ENCODE measurements around the gene SHC2. TPM values are rescaled to one million over a fixed set of nuclear protein-coding genes. Genes with fewer than 3 reads are reported as not detected.

SHC2 gene
- total and polyA plus RNA-seq, 2 of the 13 experiments (the other 11 are each of a cell fraction or from before 2014, with no cell fraction given) = 9.0 to 18.3 TPM

DNA sequence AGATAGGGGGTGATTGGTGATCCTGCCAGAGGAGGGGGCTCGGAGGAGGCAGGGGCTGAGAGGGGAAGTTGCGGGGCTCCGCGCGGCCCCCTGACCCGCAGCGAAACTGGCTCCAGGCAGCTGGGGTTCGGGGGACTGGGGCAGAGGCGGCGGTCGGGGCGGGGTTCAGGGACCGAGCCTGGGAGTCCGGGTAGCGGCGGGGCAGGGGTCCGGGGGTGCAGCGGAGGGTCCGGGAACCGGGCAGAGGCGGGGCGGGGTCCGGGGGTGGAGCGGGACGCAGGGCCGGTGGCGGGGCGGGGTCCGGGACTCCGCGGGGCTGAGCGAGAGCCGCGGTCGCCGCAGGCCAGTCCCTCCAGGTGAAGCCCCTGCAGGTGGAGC lies 36.6 kb upstream of the SHC2 start (continued):
- TF ChIP-seq, protein P1, sequence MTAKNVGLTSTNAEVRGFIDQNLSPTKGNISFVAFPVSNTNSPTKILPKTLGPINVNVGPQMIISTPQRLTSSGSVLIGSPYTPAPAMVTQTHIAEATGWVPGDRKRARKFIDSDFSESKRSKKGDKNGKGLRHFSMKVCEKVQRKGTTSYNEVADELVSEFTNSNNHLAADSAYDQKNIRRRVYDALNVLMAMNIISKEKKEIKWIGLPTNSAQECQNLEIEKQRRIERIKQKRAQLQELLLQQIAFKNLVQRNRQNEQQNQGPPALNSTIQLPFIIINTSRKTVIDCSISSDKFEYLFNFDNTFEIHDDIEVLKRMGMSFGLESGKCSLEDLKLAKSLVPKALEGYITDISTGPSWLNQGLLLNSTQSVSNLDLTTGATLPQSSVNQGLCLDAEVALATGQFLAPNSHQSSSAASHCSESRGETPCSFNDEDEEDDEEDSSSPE (CRISPR knock-in tag; IDR thresholded peaks at IDR 0.05) = no peak
- no peak for TF ChIP-seq ZNF329 (CRISPR knock-in tag; IDR thresholded peaks at IDR 0.05; ENCODE audit: low read depth)

DNA sequence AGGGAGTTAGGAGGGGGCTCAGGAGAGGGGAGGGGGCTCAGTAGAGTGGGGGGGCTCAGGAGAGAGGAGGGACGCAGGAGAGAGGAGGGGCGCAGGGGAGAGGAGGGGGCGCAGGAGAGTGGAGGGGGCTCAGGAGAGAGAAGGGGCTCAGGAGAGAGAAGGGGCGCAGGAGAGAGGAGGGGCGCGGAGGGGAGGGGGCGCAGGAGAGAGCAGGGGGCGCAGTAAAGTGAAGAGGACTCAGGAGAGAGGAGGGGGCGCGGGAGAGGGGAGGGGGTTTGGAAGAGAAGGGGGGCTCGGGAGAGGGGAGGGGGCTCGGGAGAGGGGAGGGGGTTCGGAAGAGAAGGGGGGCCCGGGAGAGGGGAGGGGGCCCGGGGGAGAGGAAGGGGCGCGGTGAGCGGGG lies 36.2 kb upstream of the SHC2 start:
- H3K9ac ChIP-seq (ENCODE audit: insufficient read depth, low read depth, low read length) = no peak overlapping the region
- FAIRE-seq = no peak
- peaks cover 0 to 4% of the 10 kb centered on the region in 2 experiments; a peak in 2 of 5 replicates for H3K27me3 ChIP-seq (ENCODE audit: control insufficient read depth in 1 of 2, insufficient read depth in 2 of 2, low read length in 2 of 2)
- no TSS peak for BruUV-seq (replicated peaks)
- no peak for ATAC-seq
- no peaks in the 10 kb centered on the region for H3K9me3 ChIP-seq (ENCODE audit: low read length)
- no peaks in the 10 kb centered on the region for H3K36me3 ChIP-seq (replicated peaks in 1 of 2; ENCODE audit: control insufficient read depth in 1 of 2, insufficient read depth in 2 of 2, low read length in 2 of 2)
- DNase-seq (ENCODE audit: low spot score) = no peak
- H3K4me3 ChIP-seq (replicated peaks in 1 of 3; ENCODE audit: insufficient read depth in 1 of 3, low read depth in 2 of 3, low read length in 3 of 3) = no peak overlapping the region
- 38% methylated on average over 18 of the region's 18 CpGs for WGBS (ENCODE audit: low lambda C conversion rate)
- intact Hi-C loops (cut with micrococcal nuclease; ENCODE audit: unreplicated experiment) (no loop called here), in situ Hi-C loops (cut with HindIII; ENCODE audit: extremely low pct_ligation_motif_present, low pct_unique_long_range_greater_than_20kb) (no loop called here)
- POLR2A ChIA-PET = no interaction called here
- H3K4me2 ChIP-seq (ENCODE audit: low read depth, low read length) = no peak overlapping the region
- CTCF ChIA-PET (ENCODE audit: low intra/inter-chr PET ratio, low total read pairs) = no interaction called here
- peaks cover 43% of the 10 kb centered on the region for H3K4me1 ChIP-seq (ENCODE audit: insufficient read depth, low read length)
- H3K27ac ChIP-seq (ENCODE audit: extremely low read length, insufficient read depth, low read length) = no peak overlapping the region
- H2AFZ ChIP-seq (ENCODE audit: low read length) = no peak overlapping the region
- H3K79me2 ChIP-seq (ENCODE audit: insufficient read depth, low read length) = no peaks in the 10 kb centered on the region
- H4K20me1 ChIP-seq (ENCODE audit: insufficient read depth, low read length) = no peaks in the 10 kb centered on the region
- no peak for TF ChIP-seq ZNF552 (CRISPR knock-in tag; IDR thresholded peaks at IDR 0.05; ENCODE audit: borderline replicate concordance)
- TF ChIP-seq, protein P2, sequence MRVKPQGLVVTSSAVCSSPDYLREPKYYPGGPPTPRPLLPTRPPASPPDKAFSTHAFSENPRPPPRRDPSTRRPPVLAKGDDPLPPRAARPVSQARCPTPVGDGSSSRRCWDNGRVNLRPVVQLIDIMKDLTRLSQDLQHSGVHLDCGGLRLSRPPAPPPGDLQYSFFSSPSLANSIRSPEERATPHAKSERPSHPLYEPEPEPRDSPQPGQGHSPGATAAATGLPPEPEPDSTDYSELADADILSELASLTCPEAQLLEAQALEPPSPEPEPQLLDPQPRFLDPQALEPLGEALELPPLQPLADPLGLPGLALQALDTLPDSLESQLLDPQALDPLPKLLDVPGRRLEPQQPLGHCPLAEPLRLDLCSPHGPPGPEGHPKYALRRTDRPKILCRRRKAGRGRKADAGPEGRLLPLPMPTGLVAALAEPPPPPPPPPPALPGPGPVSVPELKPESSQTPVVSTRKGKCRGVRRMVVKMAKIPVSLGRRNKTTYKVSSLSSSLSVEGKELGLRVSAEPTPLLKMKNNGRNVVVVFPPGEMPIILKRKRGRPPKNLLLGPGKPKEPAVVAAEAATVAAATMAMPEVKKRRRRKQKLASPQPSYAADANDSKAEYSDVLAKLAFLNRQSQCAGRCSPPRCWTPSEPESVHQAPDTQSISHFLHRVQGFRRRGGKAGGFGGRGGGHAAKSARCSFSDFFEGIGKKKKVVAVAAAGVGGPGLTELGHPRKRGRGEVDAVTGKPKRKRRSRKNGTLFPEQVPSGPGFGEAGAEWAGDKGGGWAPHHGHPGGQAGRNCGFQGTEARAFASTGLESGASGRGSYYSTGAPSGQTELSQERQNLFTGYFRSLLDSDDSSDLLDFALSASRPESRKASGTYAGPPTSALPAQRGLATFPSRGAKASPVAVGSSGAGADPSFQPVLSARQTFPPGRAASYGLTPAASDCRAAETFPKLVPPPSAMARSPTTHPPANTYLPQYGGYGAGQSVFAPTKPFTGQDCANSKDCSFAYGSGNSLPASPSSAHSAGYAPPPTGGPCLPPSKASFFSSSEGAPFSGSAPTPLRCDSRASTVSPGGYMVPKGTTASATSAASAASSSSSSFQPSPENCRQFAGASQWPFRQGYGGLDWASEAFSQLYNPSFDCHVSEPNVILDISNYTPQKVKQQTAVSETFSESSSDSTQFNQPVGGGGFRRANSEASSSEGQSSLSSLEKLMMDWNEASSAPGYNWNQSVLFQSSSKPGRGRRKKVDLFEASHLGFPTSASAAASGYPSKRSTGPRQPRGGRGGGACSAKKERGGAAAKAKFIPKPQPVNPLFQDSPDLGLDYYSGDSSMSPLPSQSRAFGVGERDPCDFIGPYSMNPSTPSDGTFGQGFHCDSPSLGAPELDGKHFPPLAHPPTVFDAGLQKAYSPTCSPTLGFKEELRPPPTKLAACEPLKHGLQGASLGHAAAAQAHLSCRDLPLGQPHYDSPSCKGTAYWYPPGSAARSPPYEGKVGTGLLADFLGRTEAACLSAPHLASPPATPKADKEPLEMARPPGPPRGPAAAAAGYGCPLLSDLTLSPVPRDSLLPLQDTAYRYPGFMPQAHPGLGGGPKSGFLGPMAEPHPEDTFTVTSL (CRISPR knock-in tag; IDR thresholded peaks at IDR 0.05; ENCODE audit: borderline replicate concordance) = no peak
- TF ChIP-seq ZMYM3 (CRISPR knock-in tag; IDR thresholded peaks at IDR 0.05) = no peak
- TF ChIP-seq RBAK (CRISPR knock-in tag; IDR thresholded peaks at IDR 0.05) = no peak
- TF ChIP-seq ZNF350 (CRISPR knock-in tag; IDR thresholded peaks at IDR 0.05; ENCODE audit: borderline replicate concordance, low read depth) = no peak
- no peak for TF ChIP-seq ZNF580 (CRISPR knock-in tag; IDR thresholded peaks at IDR 0.05; ENCODE audit: borderline replicate concordance, low read depth)
- no peak for TF ChIP-seq ZNF878 (CRISPR knock-in tag; IDR thresholded peaks at IDR 0.05)
- TF ChIP-seq, protein P3, sequence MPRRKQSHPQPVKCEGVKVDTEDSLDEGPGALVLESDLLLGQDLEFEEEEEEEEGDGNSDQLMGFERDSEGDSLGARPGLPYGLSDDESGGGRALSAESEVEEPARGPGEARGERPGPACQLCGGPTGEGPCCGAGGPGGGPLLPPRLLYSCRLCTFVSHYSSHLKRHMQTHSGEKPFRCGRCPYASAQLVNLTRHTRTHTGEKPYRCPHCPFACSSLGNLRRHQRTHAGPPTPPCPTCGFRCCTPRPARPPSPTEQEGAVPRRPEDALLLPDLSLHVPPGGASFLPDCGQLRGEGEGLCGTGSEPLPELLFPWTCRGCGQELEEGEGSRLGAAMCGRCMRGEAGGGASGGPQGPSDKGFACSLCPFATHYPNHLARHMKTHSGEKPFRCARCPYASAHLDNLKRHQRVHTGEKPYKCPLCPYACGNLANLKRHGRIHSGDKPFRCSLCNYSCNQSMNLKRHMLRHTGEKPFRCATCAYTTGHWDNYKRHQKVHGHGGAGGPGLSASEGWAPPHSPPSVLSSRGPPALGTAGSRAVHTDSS (CRISPR knock-in tag; conservative IDR thresholded peaks at IDR 0.05) = no peak
- TF ChIP-seq NFYC (CRISPR knock-in tag; IDR thresholded peaks at IDR 0.05) = no peak
- no peak for TF ChIP-seq TFDP1 (CRISPR knock-in tag; IDR thresholded peaks at IDR 0.05; ENCODE audit: borderline replicate concordance)
- TF ChIP-seq ZNF879 (CRISPR knock-in tag; IDR thresholded peaks at IDR 0.05) = no peak
